Neuronal stem cell (in vitro differentiated cells): ENCODE data around the gene CD52.

Experiments
- DNase-seq: peaks from one replicate; pipeline ENCODE4 v3.0.0-alpha.2; 2013; ENCODE audit warnings: low spot score
- H2AFZ ChIP-seq: one replicate; pipeline ENCODE4 v1.6.1; 2013; ENCODE audit warnings: mild to moderate bottlenecking, low read length, inconsistent platforms
- H2AK5ac ChIP-seq: 2 replicates; pipeline ENCODE4 v1.6.1; 2013; ENCODE audit warnings: low read depth, mild to moderate bottlenecking, inconsistent platforms, low read length, moderate library complexity, mixed read lengths
- H2BK120ac ChIP-seq: 2 replicates; pipeline ENCODE4 v1.6.1; 2013; ENCODE audit warnings: low read depth, mild to moderate bottlenecking, inconsistent platforms, low read length, moderate library complexity, mixed read lengths
- H2BK12ac ChIP-seq: one replicate; pipeline ENCODE4 v1.6.1; 2013; ENCODE audit warnings: low read length, inconsistent platforms
- H2BK15ac ChIP-seq: 2 replicates; pipeline ENCODE4 v1.6.1; 2013; ENCODE audit warnings: mild to moderate bottlenecking, low read length, inconsistent platforms, mixed read lengths
- H2BK5ac ChIP-seq: one replicate; pipeline ENCODE4 v1.6.1; 2013; ENCODE audit warnings: inconsistent platforms, mild to moderate bottlenecking, low read length, moderate library complexity
- H3K14ac ChIP-seq: one replicate; pipeline ENCODE4 v1.6.1; 2013; ENCODE audit warnings: low read length, inconsistent platforms
- H3K18ac ChIP-seq: 2 replicates; pipeline ENCODE4 v1.6.1; 2013; ENCODE audit warnings: low read length, inconsistent platforms
- H3K23ac ChIP-seq: 2 replicates; pipeline ENCODE4 v1.6.1; 2013; ENCODE audit warnings: low read depth, mild to moderate bottlenecking, mixed read lengths, low read length, inconsistent platforms; ENCODE audit not compliant: poor library complexity
- H3K27ac ChIP-seq: replicated peaks from 3 replicates; pipeline ENCODE4 v1.5.1; 2013; ENCODE audit warnings: low read length, inconsistent platforms
- H3K27me3 ChIP-seq, 3 experiments: 2 replicates each; pipeline ENCODE4 v1.6.1; 2013; ENCODE audit warnings: low read length in 3 of 3, mild to moderate bottlenecking in 2 of 3, inconsistent platforms in 1 of 3, low read depth in 1 of 3, mixed read lengths in 1 of 3, moderate library complexity in 1 of 3; ENCODE audit not compliant: control insufficient read depth in 3 of 3, insufficient read depth in 3 of 3
- H3K36me3 ChIP-seq, 2 donors: replicated peaks in 1 of 2; 2 replicates each; pipeline ENCODE4 v1.6.1; 2013; ENCODE audit warnings: low read length in 2 of 2; ENCODE audit not compliant: control insufficient read depth in 2 of 2, insufficient read depth in 2 of 2
- H3K4ac ChIP-seq: 2 replicates; pipeline ENCODE4 v1.6.1; 2013; ENCODE audit warnings: inconsistent platforms, mild to moderate bottlenecking, low read length, moderate library complexity
- H3K4me1 ChIP-seq, 2 donors: 1 replicate in 1 of 2; 2 replicates in 1 of 2; pipeline ENCODE4 v1.6.1; 2013; ENCODE audit warnings: low read length in 2 of 2, low read depth in 1 of 2; ENCODE audit not compliant: control insufficient read depth in 2 of 2, insufficient read depth in 1 of 2
- H3K4me2 ChIP-seq: one replicate; pipeline ENCODE4 v1.6.1; 2013; ENCODE audit warnings: mild to moderate bottlenecking, low read length, inconsistent platforms; ENCODE audit not compliant: insufficient read depth, poor library complexity, severe bottlenecking
- H3K4me3 ChIP-seq, 2 donors: 2 replicates each; pipeline ENCODE4 v1.5.1; 2013; ENCODE audit warnings: low read length in 2 of 2, mild to moderate bottlenecking in 2 of 2, inconsistent platforms in 1 of 2, moderate library complexity in 1 of 2
- H3K79me1 ChIP-seq: one replicate; pipeline ENCODE4 v1.6.1; 2013; ENCODE audit warnings: low read depth, mild to moderate bottlenecking, inconsistent platforms, low read length, moderate library complexity
- H3K9ac ChIP-seq: one replicate; pipeline ENCODE4 v1.6.1; 2013; ENCODE audit warnings: mild to moderate bottlenecking, low read depth, low read length, inconsistent platforms; ENCODE audit not compliant: poor library complexity
- H3K9me3 ChIP-seq, 2 donors: replicated peaks in 1 of 2; 2 replicates each; pipeline versions ENCODE3 to v1.6.1; 2013; ENCODE audit warnings: low read length in 2 of 2, mild to moderate bottlenecking in 2 of 2, inconsistent platforms in 1 of 2, low read depth in 1 of 2, mixed read lengths in 1 of 2, moderate library complexity in 1 of 2; ENCODE audit not compliant: control insufficient read depth in 2 of 2, insufficient read depth in 1 of 2
- H4K8ac ChIP-seq: one replicate; pipeline ENCODE4 v1.6.1; 2013; ENCODE audit warnings: low read depth, mild to moderate bottlenecking, inconsistent platforms, low read length, moderate library complexity
- H4K91ac ChIP-seq: one replicate; pipeline ENCODE4 v1.6.1; 2013; ENCODE audit warnings: low read length, low read depth, mild to moderate bottlenecking, inconsistent platforms; ENCODE audit not compliant: poor library complexity
- WGBS, 2 donors: extraction: QIAGEN DNeasy Blood & Tissue Kit; methylation state at CpG; one replicate each; pipeline ENCODE4 v1.1.7; 2013; ENCODE audit warnings: missing lambda C conversion rate in 2 of 2, mixed read lengths in 1 of 2; ENCODE audit not compliant: insufficient read length in 2 of 2, insufficient replicate concordance in 1 of 2; ENCODE audit errors: extremely low coverage in 2 of 2; 5-methylcytosine and 5-hydroxymethylcytosine counted together

CD52 gene

DNA sequence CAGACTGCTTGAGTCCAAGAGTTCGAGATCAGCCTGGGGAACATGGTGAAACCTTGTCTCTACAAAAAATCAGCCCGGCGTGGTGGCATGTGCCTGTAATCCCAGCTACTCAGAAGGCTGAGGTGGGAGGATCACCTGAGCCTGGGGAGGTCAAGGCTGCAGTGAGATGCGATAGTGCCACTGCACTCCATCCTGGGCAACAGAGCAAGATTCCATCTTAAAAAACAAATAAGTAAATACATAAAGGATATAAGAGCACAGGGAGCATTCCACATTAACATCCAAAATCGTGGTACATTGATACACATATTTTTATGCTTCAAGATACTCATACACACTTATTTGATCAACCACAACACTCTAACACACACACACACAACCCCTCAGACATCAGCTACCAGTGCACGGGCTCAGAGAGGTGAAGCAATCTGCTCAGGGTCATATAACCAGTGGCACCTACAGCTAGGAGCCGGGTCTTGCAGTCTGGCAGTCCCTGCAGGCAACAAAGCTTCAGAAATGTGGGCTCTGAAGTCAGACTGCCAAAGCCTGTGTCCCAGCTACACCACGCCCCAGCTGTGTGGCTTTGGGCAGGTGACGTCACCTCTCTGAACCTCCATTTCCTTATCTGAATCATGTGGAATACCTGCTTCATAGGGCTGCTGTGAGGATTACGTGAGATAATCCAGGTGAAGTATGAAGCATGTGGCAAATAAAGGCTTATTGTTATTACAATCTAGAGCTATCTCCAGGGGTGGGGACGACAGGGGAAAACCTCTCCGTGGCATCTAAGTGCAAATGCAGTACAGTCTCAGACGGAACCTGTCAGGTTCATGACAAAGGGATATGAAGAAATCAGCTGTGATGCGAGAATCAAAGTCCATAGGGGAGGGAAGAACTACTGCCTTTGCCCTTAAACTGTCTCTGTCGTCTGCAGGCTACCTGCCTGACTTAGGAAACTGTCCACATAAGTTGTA is 40.9 kb downstream of the CD52 start:
- Histone ChIP-seq H2BK5ac (no peak overlapping the region), H2AK5ac (no peak overlapping the region), H2BK12ac (no peak overlapping the region), H3K4me1 (peaks cover 31 to 36% of the 10 kb centered on the region in 2 donors), H4K8ac (no peak overlapping the region), H3K14ac (no peak overlapping the region), H4K91ac (no peak overlapping the region), H3K4me2 (no peak overlapping the region), H2BK15ac (no peak overlapping the region), H3K18ac (no peak overlapping the region), H2AFZ (no peak overlapping the region), H3K36me3 (no peaks in the 10 kb centered on the region), H3K27me3 (peaks cover 0 to 15% (median 0%) of the 10 kb centered on the region in 3 experiments), H2BK120ac (no peak overlapping the region), H3K79me1 (no peaks in the 10 kb centered on the region), H3K4me3 (no peak overlapping the region), H3K9ac (no peak overlapping the region), H3K4ac (no peak overlapping the region), H3K27ac (no peak overlapping the region), H3K9me3 (no peaks in the 10 kb centered on the region), H3K23ac (no peak overlapping the region)
- WGBS, 2 donors: no CpG with 5 or more reads among the region's 15 CpGs
- DNase-seq: no peak

DNA sequence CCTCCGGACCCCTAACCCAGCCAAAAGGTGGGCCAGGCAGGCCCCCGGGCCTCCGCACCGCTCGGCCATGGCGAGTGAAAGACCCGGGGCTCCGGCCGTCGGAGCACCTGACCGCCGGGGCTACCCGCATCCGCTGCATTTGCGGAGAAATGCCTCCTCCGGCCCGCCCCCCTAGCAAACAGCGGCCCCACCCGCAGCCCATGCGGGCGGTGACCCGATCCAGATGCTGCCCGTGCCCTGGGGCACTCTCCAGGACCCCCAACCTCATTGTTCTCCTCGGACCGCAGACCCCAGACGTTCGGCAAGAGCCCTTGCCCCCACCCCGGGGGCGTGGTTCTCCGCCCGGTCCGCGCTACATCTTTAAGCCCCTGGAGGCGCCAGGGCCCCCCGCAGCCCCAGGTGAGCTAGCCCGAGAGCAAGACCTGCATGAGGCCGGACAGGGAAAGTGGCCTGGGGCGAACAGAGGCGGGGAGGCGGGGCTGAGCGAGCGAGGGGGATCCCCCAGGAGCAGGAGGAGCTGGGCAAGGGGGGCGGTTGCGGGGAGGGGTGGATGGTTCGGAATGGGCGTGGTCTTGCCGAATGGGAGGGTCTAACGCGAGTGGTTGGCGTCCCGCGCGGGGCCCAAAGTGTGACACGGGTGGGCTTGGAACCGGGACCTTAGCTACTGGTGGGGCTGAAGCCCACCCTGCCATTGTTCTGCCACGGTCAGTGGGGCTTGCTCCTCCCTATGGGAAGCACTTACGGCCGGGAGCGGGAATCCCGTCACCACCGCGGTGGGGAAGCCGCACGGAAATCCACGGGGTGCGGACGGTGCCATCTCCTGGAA is 42.4 kb downstream of the CD52 start:
- peaks cover 24 to 25% of the 10 kb centered on the region in 2 donors for H3K4me1 ChIP-seq
- peak overlapping the region; percentile 60 for H3K9ac ChIP-seq
- H3K9me3 ChIP-seq: no peaks in the 10 kb centered on the region
- peaks cover 0 to 15% (median 2%) of the 10 kb centered on the region in 3 experiments for H3K27me3 ChIP-seq
- peak overlapping the region; percentile 41 for H3K4ac ChIP-seq
- no peaks in the 10 kb centered on the region for H3K79me1 ChIP-seq
- H3K18ac ChIP-seq: peak overlapping the region; percentile 98
- H3K14ac ChIP-seq: no peak overlapping the region
- H3K36me3 ChIP-seq: no peaks in the 10 kb centered on the region
- no peak overlapping the region for H4K91ac ChIP-seq
- no peak overlapping the region for H2BK12ac ChIP-seq
- H4K8ac ChIP-seq: peak overlapping the region; percentile 3
- H2AK5ac ChIP-seq: peak overlapping the region; percentile 90
- peak overlapping the region; percentile 79 for H3K4me2 ChIP-seq
- H2AFZ ChIP-seq: no peak overlapping the region
- no CpG with 5 or more reads among the region's 67 CpGs for WGBS, 2 donors
- peak overlapping the region; percentile 58 for H3K23ac ChIP-seq
- DNase-seq: peak; percentile 50
- peak overlapping the region; percentile 96 for H2BK15ac ChIP-seq
- peak overlapping the region in 1 of 2 donors; percentile 83 for H3K4me3 ChIP-seq
- no peak overlapping the region for H3K27ac ChIP-seq
- peak overlapping the region; percentile 68 for H2BK5ac ChIP-seq
- peak overlapping the region; percentile 85 for H2BK120ac ChIP-seq

DNA sequence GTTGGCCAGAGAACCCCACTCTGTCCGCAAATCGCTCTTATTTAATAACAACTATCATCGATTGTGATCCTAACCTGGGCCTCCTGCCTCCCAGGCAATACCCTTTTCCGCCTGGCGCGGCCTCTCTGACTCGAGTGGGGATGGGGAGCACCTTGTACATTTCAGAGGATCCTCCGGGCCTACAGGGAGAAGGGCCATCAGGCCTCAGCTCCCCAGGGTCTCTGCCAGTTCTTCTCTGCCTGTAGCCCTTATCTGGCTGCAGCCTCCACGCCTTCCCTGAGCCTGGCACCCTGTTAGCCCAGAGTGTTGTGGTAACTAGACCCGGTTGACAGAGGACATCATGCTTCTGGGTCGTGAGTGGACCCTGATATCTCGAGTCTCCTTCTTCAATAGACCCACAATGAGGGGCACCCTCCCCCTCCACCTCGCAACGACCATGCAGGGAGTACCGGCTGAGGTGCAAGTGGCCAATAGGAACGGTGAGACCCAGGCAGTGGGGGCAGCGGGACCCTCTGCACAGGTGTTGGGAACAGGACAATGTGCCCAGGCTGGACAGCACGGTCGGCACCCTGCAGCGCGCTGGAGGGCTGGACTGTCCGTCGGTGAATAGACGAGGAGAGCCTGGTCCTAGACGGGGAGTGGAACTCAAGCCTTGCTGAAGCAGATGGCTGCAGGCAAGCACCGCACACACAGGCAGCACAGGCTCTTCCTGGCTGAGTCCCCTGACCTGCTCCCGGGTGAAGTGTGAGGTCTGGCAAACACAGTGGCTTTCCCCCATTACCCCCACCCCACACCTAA is 43.2 kb downstream of the CD52 start:
- no peak for DNase-seq
- Histone ChIP-seq H3K27me3 (peaks cover 0 to 15% (median 2%) of the 10 kb centered on the region in 3 experiments), H3K4me1 (peaks cover 19 to 22% of the 10 kb centered on the region in 2 donors), H2AK5ac (peak overlapping the region; percentile 90), H3K4me2 (peak overlapping the region; percentile 79), H3K9ac (peak overlapping the region; percentile 26), H2BK15ac (peak overlapping the region; percentile 96), H4K8ac (peak overlapping the region; percentile 29), H2BK120ac (peak overlapping the region; percentile 85), H3K79me1 (no peaks in the 10 kb centered on the region), H3K23ac (peak overlapping the region; percentile 58), H2AFZ (no peak overlapping the region), H3K9me3 (no peaks in the 10 kb centered on the region), H4K91ac (no peak overlapping the region), H3K18ac (peak overlapping the region; percentile 98), H2BK12ac (peak overlapping the region; percentile 87), H3K36me3 (no peaks in the 10 kb centered on the region), H2BK5ac (peak overlapping the region; percentile 68), H3K14ac (no peak overlapping the region), H3K4ac (peak overlapping the region; percentile 66), H3K27ac (no peak overlapping the region), H3K4me3 (no peak overlapping the region)
- no CpG with 5 or more reads among the region's 27 CpGs for WGBS, 2 donors
